Measurements from ENCODE around the gene FRAS1. TPM values are rescaled to one million over a fixed set of nuclear protein-coding genes. Genes with fewer than 3 reads are reported as not detected.

The FRAS1 gene
- total and polyA plus RNA-seq, 2 of the 8 experiments (the other 6 are each of a cell fraction or from before 2014, with no cell fraction given) = 38.5 to 109 TPM

GRCh38 chr4:78361621-78362120 lies 304.5 kb downstream of the FRAS1 start:
- WGBS, 2 experiments (ENCODE audit: extremely low coverage in 1 of 2, insufficient coverage in 1 of 2, insufficient read length in 1 of 2, insufficient replicate concordance in 2 of 2, low coverage in 1 of 2, low lambda C conversion rate in 2 of 2, missing lambda C conversion rate in 1 of 2) = 63% methylated on average over 4 of the region's 4 CpGs; no CpG with 5 or more reads in 1 of the 2 experiments
- peak; percentile 78 for FAIRE-seq
- POLR2A ChIA-PET (ENCODE audit: partially characterized antibody) = interaction anchor here (0.7 to 1.4 kb wide), 5 partner anchors 11 to 342 kb away, joined by 3 to 7 read pairs (median 3); no protein-coding TSS in a partner anchor
- no peak for TF ChIP-seq CTCF (IDR thresholded peaks at IDR 0.05; ENCODE audit: control extremely low read depth in 1 of 3, insufficient read depth in 1 of 3, low read depth in 1 of 3, low read length in 3 of 3)
- no peak for TF ChIP-seq MAFK (IDR thresholded peaks at IDR 0.05; ENCODE audit: low read depth, low read length)
- TF ChIP-seq FOSL1 (IDR thresholded peaks at IDR 0.05; ENCODE audit: insufficient read depth, low read depth, low read length) = no peak
- no peak for TF ChIP-seq JUND (IDR thresholded peaks at IDR 0.05; ENCODE audit: low read length)
- no peak for TF ChIP-seq SIRT6 (IDR thresholded peaks at IDR 0.05; ENCODE audit: low read length)

More at GRCh38 chr4:78361621-78362120, 304.5 kb downstream of the FRAS1 start:
- no peaks in the 10 kb centered on the region for H3K79me1 ChIP-seq (ENCODE audit: low read depth, low read length)
- H4K5ac ChIP-seq (ENCODE audit: insufficient read length, low read depth, low read length) = no peak overlapping the region
- no peak overlapping the region for H2AFZ ChIP-seq (ENCODE audit: low read length)
- no peaks in the 10 kb centered on the region for H4K20me1 ChIP-seq (replicated peaks in 1 of 2; ENCODE audit: control insufficient read depth in 1 of 2, insufficient read depth in 2 of 2, low read length in 2 of 2)
- no peak overlapping the region for H2BK5ac ChIP-seq (ENCODE audit: low read depth, low read length)
- no peak for DNase-seq (ENCODE audit: low read depth in 1 of 2, low spot score in 2 of 2)
- no peak overlapping the region for H3K4me3 ChIP-seq (ENCODE audit: extremely low read depth in 1 of 4, insufficient read depth in 2 of 4, low read depth in 3 of 4, low read length in 4 of 4)
- peak overlapping the region; percentile 53; the same call in 1 of the 2 replicates for H2BK20ac ChIP-seq (ENCODE audit: low read length)
- H3K36me3 ChIP-seq (ENCODE audit: control insufficient read depth in 2 of 4, insufficient read depth in 4 of 4, low read length in 3 of 4) = peaks cover 2 to 30% (median 17%) of the 10 kb centered on the region in 4 experiments; a peak in 7 of 8 replicates
- H3K9me3 ChIP-seq (ENCODE audit: insufficient read depth in 2 of 2, low read depth in 1 of 2, low read length in 1 of 2) = no peaks in the 10 kb centered on the region
- peak overlapping the region; percentile 30 for H4K91ac ChIP-seq (replicated peaks; ENCODE audit: insufficient read length, low read length)
- H3K27me3 ChIP-seq (replicated peaks in 1 of 4; ENCODE audit: control insufficient read depth in 3 of 4, extremely low read depth in 1 of 4, insufficient read depth in 3 of 4, low read length in 3 of 4) = no peaks in the 10 kb centered on the region
- H3K23ac ChIP-seq (ENCODE audit: insufficient read length) = no peak overlapping the region
- H3K4me2 ChIP-seq (ENCODE audit: insufficient read depth in 1 of 2, low read depth in 2 of 2, low read length in 2 of 2) = peak overlapping the region in 1 of 2 experiments; percentile 13; a peak in 2 of 4 replicates
- no peak overlapping the region for H3K27ac ChIP-seq (ENCODE audit: low read depth, low read length)
- H2BK120ac ChIP-seq (replicated peaks; ENCODE audit: low read depth, low read length) = peak overlapping the region; percentile 48
- H3K79me2 ChIP-seq (ENCODE audit: control insufficient read depth in 1 of 2, insufficient read depth in 2 of 2, low read length in 2 of 2) = no peaks in the 10 kb centered on the region
- H3K14ac ChIP-seq (ENCODE audit: insufficient read length) = no peak overlapping the region
- H3K56ac ChIP-seq (replicated peaks; ENCODE audit: insufficient read length, low read depth, low read length) = no peak overlapping the region
- no peak overlapping the region for H3K9ac ChIP-seq (replicated peaks in 1 of 4; ENCODE audit: extremely low read depth in 1 of 4, low read depth in 3 of 4, low read length in 3 of 4)
- H4K8ac ChIP-seq (ENCODE audit: extremely low read depth, insufficient read depth, low read length) = no peak overlapping the region
- CTCF ChIA-PET (ENCODE audit: partially characterized antibody) = interaction anchor here (0.9 to 3.9 kb wide), 3 partner anchors 9 to 65 kb away, joined by 4 to 18 read pairs (median 5); no protein-coding TSS in a partner anchor
- peak overlapping the region; percentile 73 for H2BK15ac ChIP-seq (ENCODE audit: low read length)
- no peak overlapping the region; the same call in 1 of the 2 replicates for H3K18ac ChIP-seq (ENCODE audit: extremely low read depth, low read length)
- no peak overlapping the region for H2AK5ac ChIP-seq (ENCODE audit: low read depth, low read length)
- H3K4ac ChIP-seq (replicated peaks; ENCODE audit: insufficient read length, low read depth, low read length) = no peak overlapping the region
- no peaks in the 10 kb centered on the region; the same call in 1 of the 2 replicates for H3K23me2 ChIP-seq (ENCODE audit: low read depth, low read length)
- peaks cover 5 to 27% (median 17%) of the 10 kb centered on the region in 4 experiments for H3K4me1 ChIP-seq (replicated peaks in 1 of 4; ENCODE audit: control insufficient read depth in 3 of 4, insufficient read depth in 4 of 4, low read length in 3 of 4)
- H2BK12ac ChIP-seq (ENCODE audit: low read depth, low read length) = no peak overlapping the region

Measured in H1 (cell line).